GM12878 (cell line): ENCODE results near the gene NPAS2. TPM values are rescaled to one million over a fixed set of nuclear protein-coding genes. Genes with fewer than 3 reads are reported as not detected.

Source experiments
- ATAC-seq: fragments of 200-7000 bp; cut with Tn5 transposase; 3 replicates; pipeline ENCODE4 v1.9.1; 2020; ENCODE audit warnings: mild to moderate bottlenecking, moderate library complexity
- BruUV-seq: library from RNA; stranded (reverse); fragments of 400-500 nt; replicated peaks from 2 replicates; lab custom pipeline; 2021; lab: Mats Ljungman, UMichigan
- CTCF ChIA-PET: fragments of 300-600 bp; sonication (Branson Sonifier 250); formaldehyde crosslinking; extraction: SDS; loops from one replicate; lab custom pipeline; 2021; ENCODE audit warnings: inconsistent platforms; lab: Yijun Ruan, JAX
- POLR2A ChIA-PET: fragments of 350-600 bp; formaldehyde crosslinking; extraction: SDS; loops from one replicate; lab custom pipeline; 2021; ENCODE audit warnings: inconsistent platforms; lab: Charles Lee
- RAD21 ChIA-PET: fragments of 300-600 bp; sonication (Branson Sonifier 250); formaldehyde crosslinking; loops from one replicate; lab custom pipeline; 2023; ENCODE audit warnings: antibody characterized with exemption; ENCODE audit not compliant: unreplicated experiment; lab: Charles Lee
- SMC1A ChIA-PET: fragments of 300-600 bp; sonication (Branson Sonifier 250); formaldehyde crosslinking; loops from one replicate; lab custom pipeline; 2023; ENCODE audit not compliant: unreplicated experiment, uncharacterized antibody; lab: Charles Lee
- DNase-seq: peaks from one replicate; pipeline ENCODE4 v3.0.0-alpha.2; 2011; ENCODE audit warnings: low read depth, low spot score
- FAIRE-seq: peaks from 3 replicates; lab custom pipeline; 2011; peaks lifted over from hg19 to GRCh38; lab: Jason Lieb, UNC
- H2AFZ ChIP-seq: 2 replicates; pipeline ENCODE4 v1.6.0; 2011; ENCODE audit warnings: low read depth, low read length, control low read depth; ENCODE audit not compliant: control insufficient read depth
- H3K27ac ChIP-seq: 2 replicates; pipeline ENCODE4 v1.5.1; 2011; ENCODE audit warnings: control low read depth; ENCODE audit not compliant: control insufficient read depth, insufficient read depth
- H3K27me3 ChIP-seq, 2 experiments: replicated peaks in 1 of 2; 2 replicates each; pipeline versions ENCODE4 v1.6.0 to v1.6.1; 2011; ENCODE audit warnings: low read length in 1 of 2; ENCODE audit not compliant: control insufficient read depth in 2 of 2, insufficient read depth in 2 of 2
- H3K36me3 ChIP-seq, 2 experiments: 2 replicates each; pipeline ENCODE4 v1.5.1; 2011; ENCODE audit warnings: low read length in 1 of 2; ENCODE audit not compliant: control insufficient read depth in 2 of 2, insufficient read depth in 2 of 2
- H3K4me1 ChIP-seq: 2 replicates; pipeline ENCODE4 v1.6.1; 2011; ENCODE audit warnings: mild to moderate bottlenecking, low read length, moderate library complexity, mixed read lengths; ENCODE audit not compliant: control insufficient read depth, insufficient read depth
- H3K4me2 ChIP-seq: 2 replicates; pipeline ENCODE4 v1.6.0; 2011; ENCODE audit warnings: control low read depth; ENCODE audit not compliant: control insufficient read depth, insufficient read depth
- H3K4me3 ChIP-seq: fragments of 200-600 bp; sonication (generic); 2 replicates; pipeline ENCODE4 v1.5.1; 2016
- H3K79me2 ChIP-seq: 2 replicates; pipeline ENCODE4 v1.6.0; 2011; ENCODE audit warnings: low read length; ENCODE audit not compliant: control insufficient read depth, insufficient read depth
- H3K9ac ChIP-seq: 2 replicates; pipeline ENCODE4 v1.8.0; 2011; ENCODE audit warnings: low read length, control low read depth, mixed read lengths; ENCODE audit not compliant: control insufficient read depth, insufficient read depth
- H3K9me3 ChIP-seq: replicated peaks from 3 replicates; pipeline ENCODE4 v1.5.1; 2011; ENCODE audit warnings: mild to moderate bottlenecking, low read length; ENCODE audit not compliant: control insufficient read depth, insufficient read depth
- H4K20me1 ChIP-seq: 2 replicates; pipeline ENCODE4 v1.6.0; 2011; ENCODE audit not compliant: control insufficient read depth, insufficient read depth
- CBX5 ChIP-seq: sonication (generic); IDR thresholded peaks from 2 replicates; pipeline ENCODE4 v1.6.1; 2016; ENCODE audit warnings: low read depth, moderate library complexity, mild to moderate bottlenecking, inconsistent platforms
- CREB1 ChIP-seq: IDR thresholded peaks from 2 replicates; pipeline ENCODE4 v1.6.1; 2012; ENCODE audit warnings: low read depth, mild to moderate bottlenecking, inconsistent platforms
- KLF5 ChIP-seq: fragments of 450-650 bp; IDR thresholded peaks from 2 replicates; pipeline ENCODE4 v1.6.1; 2014; ENCODE audit warnings: mild to moderate bottlenecking; ENCODE audit not compliant: partially characterized antibody
- MEF2A ChIP-seq: IDR thresholded peaks from 2 replicates; pipeline ENCODE4 v1.6.1; 2011; ENCODE audit warnings: low read depth, mild to moderate bottlenecking, low read length, moderate library complexity; ENCODE audit not compliant: insufficient read depth
- MXI1 ChIP-seq: fragments of 150-350 bp; IDR thresholded peaks from 2 replicates; pipeline ENCODE4 v1.6.1; 2011; ENCODE audit warnings: low read depth, mild to moderate bottlenecking, inconsistent platforms, low read length, improper control_type of control experiment
- NR2C2 ChIP-seq: IDR thresholded peaks from 2 replicates; pipeline ENCODE4 v1.6.1; 2011; ENCODE audit warnings: borderline replicate concordance, low read depth; ENCODE audit not compliant: control insufficient read depth, insufficient read length
- STAT1 ChIP-seq: fragments of 450-650 bp; conservative IDR thresholded peaks from 2 replicates; pipeline ENCODE4 v1.6.1; 2014; ENCODE audit warnings: antibody characterized with exemption, mild to moderate bottlenecking
- TBL1XR1 ChIP-seq: IDR thresholded peaks from 2 replicates; pipeline ENCODE4 v1.6.1; 2012; ENCODE audit warnings: low read depth, low read length, improper control_type of control experiment
- WGBS: methylation state at CpG from one replicate; pipeline ENCODE4 v1.1.6; 2016; ENCODE audit warnings: low lambda C conversion rate; ENCODE audit not compliant: insufficient replicate concordance, insufficient coverage; ENCODE audit errors: missing lambda C conversion rate; 5-methylcytosine and 5-hydroxymethylcytosine counted together
- in situ Hi-C: fragments of 300-500 bp; cut with MboI; formaldehyde crosslinking; loops from 9 replicates; pipeline ENCODE4 v1.14.3; 2018; ENCODE audit warnings: mixed read lengths
- intact Hi-C: fragments of 100-400 bp; cut with micrococcal nuclease; formaldehyde crosslinking; loops from one replicate; pipeline ENCODE4 v1.14.2; 2022; ENCODE audit not compliant: unreplicated experiment
- polyA plus RNA-seq, 11 experiments: library from polyadenylated mRNA; depleted of rRNA in 4 of 11; unstranded in 6 of 11; stranded (reverse) in 5 of 11; fragments of >200 nt; fragmentation: Nextera tagmentation in 4 of 11; fragmentation: Illumina TruSeq in 1 of 11; extraction: Ambion mirVana in 4 of 11; extraction: Trizol in 1 of 11; gene quantifications; 1 replicate in 1 of 11; 2 replicates in 10 of 11; pipeline versions ENCODE4 v1.2.1 to v1.2.3, GENCODE V29; 2011 to 2016; ENCODE audit warnings: inconsistent platforms in 2 of 11, missing spikeins in 2 of 11, low read depth in 1 of 11
- total RNA-seq, 4 experiments: library from RNA; depleted of rRNA in 3 of 4; stranded (reverse); fragments of >200 nt in 3 of 4; fragmentation: Illumina TruSeq in 1 of 4; extraction: Trizol in 1 of 4; gene quantifications; 2 replicates each; pipeline versions ENCODE4 v1.2.1 to v1.2.3, GENCODE V29; 2013 to 2021
- TF ChIP-seq, protein P1 (sequence below): fragments of 150-350 bp; IDR thresholded peaks from 2 replicates; pipeline ENCODE4 v1.6.1; 2014; ENCODE audit warnings: mild to moderate bottlenecking, low read depth, low read length

The NPAS2 gene
- total and polyA plus RNA-seq, 10 of the 15 experiments (the other 5 are each of a cell fraction or from before 2014, with no cell fraction given) = 0.08 TPM; not detected in 9

DNA sequence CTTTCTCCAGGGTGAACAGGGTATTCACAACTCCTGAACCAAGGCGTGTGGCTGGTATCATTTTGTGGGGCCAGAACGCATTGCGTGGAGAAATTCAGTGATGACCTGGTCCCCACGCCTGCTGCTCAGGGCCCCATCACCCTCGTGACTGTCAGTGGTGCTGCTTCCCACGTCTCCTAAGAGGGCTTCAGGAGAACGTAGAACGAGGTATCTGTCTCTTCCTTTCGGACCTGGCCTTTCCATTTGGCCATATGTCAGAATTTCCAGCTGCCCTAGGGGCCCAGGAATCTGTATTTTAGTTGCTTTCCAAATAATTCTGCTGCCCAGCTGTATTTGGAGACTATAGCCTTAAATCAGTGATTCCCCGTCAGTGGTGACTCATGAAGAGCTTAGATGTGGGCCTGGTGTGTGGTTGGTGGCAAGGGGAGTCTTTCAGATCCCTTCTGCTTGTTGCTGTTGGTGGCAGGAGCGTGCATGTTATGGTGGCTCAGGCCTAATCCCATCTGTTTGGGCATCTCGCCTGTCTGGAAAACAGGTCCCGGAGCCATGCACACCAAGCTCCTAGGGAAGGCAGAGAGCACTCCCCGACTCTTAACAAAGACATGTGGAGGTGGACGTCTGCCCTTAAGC is 56.4 kb downstream of the NPAS2 start:
- no peaks in the 10 kb centered on the region; a peak in 1 of 4 replicates for H3K27me3 ChIP-seq
- H2AFZ ChIP-seq = no peak overlapping the region
- ATAC-seq (no peak; the same call in 2 of the 3 replicates), FAIRE-seq (no peak), DNase-seq (no peak)
- H3K9ac ChIP-seq = no peak overlapping the region
- H3K79me2 ChIP-seq = no peaks in the 10 kb centered on the region
- ChIA-PET RAD21 (no interaction called here), SMC1A (interaction anchor here (1.7 kb wide), 1 partner anchor 10 kb away, joined by 3 read pairs; no protein-coding TSS in a partner anchor), CTCF (no interaction called here), POLR2A (no interaction called here)
- no peak overlapping the region for H3K4me2 ChIP-seq
- H3K36me3 ChIP-seq = no peaks in the 10 kb centered on the region
- 35% methylated on average over 15 of the region's 15 CpGs for WGBS
- H3K4me1 ChIP-seq = no peaks in the 10 kb centered on the region
- intact Hi-C loops (no loop called here), in situ Hi-C loops (no loop called here)
- H3K9me3 ChIP-seq = no peaks in the 10 kb centered on the region
- no peaks in the 10 kb centered on the region for H4K20me1 ChIP-seq
- BruUV-seq = no TSS peak
- no peak overlapping the region for H3K4me3 ChIP-seq
- TF ChIP-seq STAT1 (no peak), KLF5 (no peak), NR2C2 (no peak), MXI1 (no peak), CREB1 (no peak)
- no peak overlapping the region for H3K27ac ChIP-seq

DNA sequence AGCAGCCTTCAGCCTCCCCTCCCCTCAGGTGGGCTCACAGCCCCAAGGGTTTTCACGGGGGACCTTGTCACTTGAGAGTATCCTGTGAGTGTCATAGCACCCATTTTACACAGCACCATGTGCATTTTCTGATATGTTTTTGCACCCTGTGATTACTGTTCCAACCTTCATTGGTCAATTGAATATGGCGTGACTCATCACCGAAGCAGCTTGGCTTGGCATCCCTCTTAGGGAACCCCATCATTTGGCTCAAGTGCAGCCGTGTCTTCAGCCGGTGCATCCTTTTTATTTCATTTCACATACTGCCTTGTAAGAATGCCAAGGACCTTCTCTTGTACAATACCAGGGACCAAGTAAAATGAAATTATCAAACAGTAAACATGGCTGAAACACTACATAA is 57.6 kb downstream of the NPAS2 start:
- POLR2A ChIA-PET = no interaction called here
- RAD21 ChIA-PET = no interaction called here
- no peaks in the 10 kb centered on the region for H4K20me1 ChIP-seq
- ATAC-seq (no peak), DNase-seq (no peak), FAIRE-seq (no peak)
- H3K36me3 ChIP-seq = no peaks in the 10 kb centered on the region
- in situ Hi-C loops = no loop called here
- H2AFZ ChIP-seq = no peak overlapping the region
- SMC1A ChIA-PET = no interaction called here
- BruUV-seq = no TSS peak
- H3K4me2 ChIP-seq = no peak overlapping the region
- no peak overlapping the region for H3K27ac ChIP-seq
- H3K4me1 ChIP-seq = no peaks in the 10 kb centered on the region
- no peak for TF ChIP-seq TBL1XR1
- no peak for TF ChIP-seq MEF2A
- no peak for TF ChIP-seq CBX5
- TF ChIP-seq, protein P1, sequence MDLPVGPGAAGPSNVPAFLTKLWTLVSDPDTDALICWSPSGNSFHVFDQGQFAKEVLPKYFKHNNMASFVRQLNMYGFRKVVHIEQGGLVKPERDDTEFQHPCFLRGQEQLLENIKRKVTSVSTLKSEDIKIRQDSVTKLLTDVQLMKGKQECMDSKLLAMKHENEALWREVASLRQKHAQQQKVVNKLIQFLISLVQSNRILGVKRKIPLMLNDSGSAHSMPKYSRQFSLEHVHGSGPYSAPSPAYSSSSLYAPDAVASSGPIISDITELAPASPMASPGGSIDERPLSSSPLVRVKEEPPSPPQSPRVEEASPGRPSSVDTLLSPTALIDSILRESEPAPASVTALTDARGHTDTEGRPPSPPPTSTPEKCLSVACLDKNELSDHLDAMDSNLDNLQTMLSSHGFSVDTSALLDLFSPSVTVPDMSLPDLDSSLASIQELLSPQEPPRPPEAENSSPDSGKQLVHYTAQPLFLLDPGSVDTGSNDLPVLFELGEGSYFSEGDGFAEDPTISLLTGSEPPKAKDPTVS = no peak
- 58% methylated on average over 5 of the region's 5 CpGs for WGBS
- H3K27me3 ChIP-seq = no peaks in the 10 kb centered on the region; a peak in 1 of 4 replicates
- intact Hi-C loops = no loop called here
- no peaks in the 10 kb centered on the region for H3K9me3 ChIP-seq
- no peak overlapping the region for H3K4me3 ChIP-seq
- CTCF ChIA-PET = interaction anchor here (1.7 kb wide), 1 partner anchor 11 kb away, joined by 4 read pairs; no protein-coding TSS in a partner anchor
- H3K9ac ChIP-seq = no peak overlapping the region
- H3K79me2 ChIP-seq = no peaks in the 10 kb centered on the region
